ENCODE results near the gene ACTR2. TPM values are rescaled to one million over a fixed set of nuclear protein-coding genes. Genes with fewer than 3 reads are reported as not detected.
A peak's percentile ranks its signal among the peaks of the same experiment; 100 is the strongest.
"Not testable (repeated sequence)": the region's sequence is repeated elsewhere in the genome, so short reads cannot be mapped to it uniquely, and the experiment has no call there.

The ACTR2 gene
- polyA plus RNA-seq, 10 donors = 112 to 163 (median 132) TPM

DNA sequence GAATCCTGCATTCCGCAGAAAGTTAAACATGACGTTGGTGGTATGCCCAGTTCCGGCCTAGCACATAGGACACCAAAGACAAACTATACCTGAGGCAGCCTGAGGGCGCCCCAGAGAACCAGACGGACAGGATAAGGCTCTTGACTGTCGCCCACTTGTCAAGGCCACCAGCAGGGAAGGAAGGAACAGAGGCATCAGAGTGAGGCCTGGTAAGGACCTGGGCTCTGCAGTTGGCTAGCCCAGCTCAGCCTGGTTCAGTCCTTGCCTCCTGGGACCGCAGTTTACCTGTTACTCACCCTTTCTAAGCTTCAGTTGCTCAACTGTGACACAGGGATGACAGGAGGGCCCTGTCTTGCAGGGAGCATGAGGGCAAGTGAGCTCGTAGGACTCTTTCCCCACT lies 82.1 kb downstream of the ACTR2 start:
- no peak for DNase-seq

GRCh38 chr2:65311049-65311448 lies 83.4 kb downstream of the ACTR2 start:
- no peak for DNase-seq

DNA sequence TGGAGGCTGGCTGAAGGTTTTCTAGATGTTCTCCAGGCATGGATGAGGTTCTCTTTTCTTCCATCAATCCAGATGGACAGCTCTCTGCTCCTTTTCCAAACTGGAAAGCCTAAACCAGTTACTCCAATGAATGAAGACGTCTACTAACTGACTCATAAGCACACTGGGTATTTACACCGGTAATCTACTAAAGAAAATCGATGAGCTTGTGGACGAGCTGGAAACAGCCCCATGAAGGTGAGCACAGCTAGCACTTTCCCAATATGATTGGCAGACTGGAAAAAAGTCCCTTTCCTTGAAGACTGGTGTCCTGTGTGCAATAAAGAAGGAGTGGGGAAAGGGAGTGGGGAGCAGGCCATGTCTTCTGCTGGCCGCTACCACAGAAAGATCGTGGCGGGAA lies 84.0 kb downstream of the ACTR2 start:
- no peak for DNase-seq

DNA sequence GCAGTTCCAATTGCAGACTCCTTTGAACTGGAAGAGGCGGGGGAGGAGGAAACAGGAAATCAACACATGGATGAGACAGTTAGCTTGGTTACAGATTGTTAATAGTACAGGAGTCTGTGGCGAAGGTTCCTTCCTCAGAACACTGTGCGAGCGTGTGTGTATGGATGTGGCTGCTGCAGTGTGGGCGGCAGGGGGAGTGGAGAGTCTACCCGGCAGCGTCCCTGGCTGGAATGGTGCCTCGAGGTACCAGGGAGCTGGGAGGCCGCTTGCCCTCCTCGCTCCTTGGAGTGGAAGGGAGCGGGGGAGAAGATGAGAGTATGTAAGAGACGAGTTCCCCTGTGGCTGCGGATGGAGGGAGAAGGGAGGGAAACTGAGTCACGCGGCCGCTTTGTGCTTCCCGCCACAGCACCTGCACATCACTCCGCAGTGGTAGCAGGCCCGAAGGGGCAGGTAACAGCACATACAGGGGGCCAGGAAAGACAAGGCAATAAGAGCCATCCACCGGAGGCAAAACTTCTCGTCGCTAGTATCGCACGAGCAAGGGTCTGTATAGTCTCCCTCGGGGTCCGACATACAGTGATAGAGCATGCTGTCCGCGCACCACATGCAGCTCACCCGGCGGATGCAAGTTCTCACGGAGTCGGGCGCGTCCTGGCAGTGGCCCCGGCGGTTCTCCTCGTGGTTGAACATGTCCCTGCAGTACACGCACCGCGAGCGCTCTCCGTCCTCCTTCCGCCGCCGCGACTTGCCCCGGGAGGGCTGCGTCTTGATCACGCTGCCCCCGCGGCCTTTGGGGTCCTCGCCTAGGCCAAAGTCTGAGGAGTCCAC lies 85.7 kb downstream of the ACTR2 start:
- no peak for DNase-seq

GRCh38 chr2:65313954-65314256 lies 86.3 kb downstream of the ACTR2 start:
- no peak for DNase-seq

DNA sequence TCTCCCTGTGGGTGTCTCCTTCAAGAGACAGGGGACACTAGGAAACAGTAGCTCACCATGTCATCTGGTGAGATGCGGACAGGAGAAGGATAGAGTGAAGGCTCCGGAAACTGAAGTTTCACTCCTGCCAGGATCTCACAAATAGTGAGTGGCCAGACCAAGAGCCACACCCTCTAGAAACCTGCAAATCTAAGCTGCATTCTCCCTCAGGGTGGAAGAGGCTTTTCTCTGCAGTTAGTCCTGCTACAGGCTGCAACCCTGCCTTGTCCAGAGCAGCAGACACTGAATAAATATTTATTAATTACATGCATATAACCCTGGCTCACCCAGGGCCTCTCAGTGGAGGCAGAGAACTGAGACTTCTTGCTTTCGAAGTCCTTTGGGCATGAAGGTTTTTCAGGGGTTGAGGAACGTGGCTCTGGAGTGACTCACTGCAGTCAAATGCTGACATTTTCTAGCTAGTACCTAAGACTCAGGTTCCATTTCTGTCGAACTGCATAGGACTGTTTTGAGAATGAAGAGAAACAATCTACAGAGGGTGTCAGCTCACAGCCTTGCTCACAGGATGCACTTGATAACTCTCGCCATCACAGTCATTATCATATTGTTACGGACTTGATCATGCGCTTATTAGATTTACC lies 87.3 kb downstream of the ACTR2 start:
- no peak for DNase-seq

GRCh38 chr2:65316072-65316471 lies 88.4 kb downstream of the ACTR2 start:
- peak; percentile 69 to 91 (median 79) for DNase-seq

- not testable (repeated sequence) for DNase-seq
These were observed 89.7 kb downstream of the ACTR2 start for GRCh38 chr2:65317351-65317750.

DNA sequence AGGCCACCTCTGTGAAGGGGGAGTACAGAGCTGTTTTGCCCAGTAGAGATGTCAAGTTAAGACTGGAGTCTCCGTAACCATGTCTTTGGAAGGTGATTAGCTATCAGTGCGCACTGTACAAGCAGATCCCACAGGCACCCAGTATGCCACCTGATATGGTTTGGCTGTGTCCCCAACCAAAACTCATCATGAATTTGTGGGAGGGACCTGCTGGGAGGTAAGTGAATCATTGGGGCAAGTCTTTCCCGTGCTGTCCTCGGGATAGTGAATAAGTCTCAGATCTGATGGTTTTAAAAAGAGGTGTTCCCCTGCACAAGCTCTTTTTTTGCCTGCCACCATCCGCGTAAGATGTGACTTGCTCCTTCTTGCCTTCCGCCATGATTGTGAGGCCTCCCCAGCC lies 90.2 kb downstream of the ACTR2 start:
- DNase-seq = no peak

DNA sequence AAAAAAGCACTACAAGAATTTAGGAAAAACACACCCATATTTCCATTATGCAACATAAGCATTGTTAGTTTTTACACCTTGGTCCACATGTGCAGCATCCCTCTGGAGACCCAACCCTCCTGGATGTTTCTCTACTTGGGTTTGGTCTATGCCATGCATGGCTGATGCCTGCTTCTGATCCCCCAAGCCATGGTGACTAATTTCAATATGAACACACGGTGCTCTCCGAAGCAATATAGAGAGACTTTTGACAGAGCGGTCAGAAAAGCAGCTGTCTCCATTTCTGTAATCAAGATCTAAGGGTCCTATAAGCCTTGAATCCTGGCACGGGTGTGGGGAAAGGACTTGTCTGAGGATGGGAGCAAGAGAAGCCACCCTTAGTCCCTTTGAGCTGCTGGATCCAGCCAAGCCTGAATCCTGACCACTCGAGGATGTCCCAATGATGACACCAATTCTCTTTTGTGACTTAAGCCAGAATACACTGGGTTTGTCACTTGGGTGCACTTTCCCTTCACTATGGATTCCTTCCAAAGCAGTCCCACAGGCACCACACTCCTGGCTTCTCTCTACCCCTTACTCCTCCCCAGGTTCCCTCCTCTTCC lies 91.5 kb downstream of the ACTR2 start:
- no peak for DNase-seq

DNA sequence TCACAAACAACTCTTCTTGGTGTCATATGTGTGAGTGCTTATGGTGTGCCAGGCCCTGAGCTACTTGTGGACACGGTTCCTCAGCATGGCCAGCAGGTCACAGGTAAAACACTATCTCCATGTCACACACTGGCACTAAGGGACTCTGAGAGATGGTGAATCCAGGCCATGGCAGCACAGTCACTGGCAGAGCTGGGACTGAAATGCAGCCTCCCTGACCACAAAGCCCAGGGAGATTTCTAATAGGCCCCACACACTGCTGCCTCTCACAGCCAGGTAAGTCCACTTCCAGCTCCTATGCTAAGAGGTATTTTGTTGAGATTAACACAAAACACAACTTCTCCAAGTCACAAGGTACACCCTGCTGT lies 92.0 kb downstream of the ACTR2 start:
- DNase-seq = no peak

DNA sequence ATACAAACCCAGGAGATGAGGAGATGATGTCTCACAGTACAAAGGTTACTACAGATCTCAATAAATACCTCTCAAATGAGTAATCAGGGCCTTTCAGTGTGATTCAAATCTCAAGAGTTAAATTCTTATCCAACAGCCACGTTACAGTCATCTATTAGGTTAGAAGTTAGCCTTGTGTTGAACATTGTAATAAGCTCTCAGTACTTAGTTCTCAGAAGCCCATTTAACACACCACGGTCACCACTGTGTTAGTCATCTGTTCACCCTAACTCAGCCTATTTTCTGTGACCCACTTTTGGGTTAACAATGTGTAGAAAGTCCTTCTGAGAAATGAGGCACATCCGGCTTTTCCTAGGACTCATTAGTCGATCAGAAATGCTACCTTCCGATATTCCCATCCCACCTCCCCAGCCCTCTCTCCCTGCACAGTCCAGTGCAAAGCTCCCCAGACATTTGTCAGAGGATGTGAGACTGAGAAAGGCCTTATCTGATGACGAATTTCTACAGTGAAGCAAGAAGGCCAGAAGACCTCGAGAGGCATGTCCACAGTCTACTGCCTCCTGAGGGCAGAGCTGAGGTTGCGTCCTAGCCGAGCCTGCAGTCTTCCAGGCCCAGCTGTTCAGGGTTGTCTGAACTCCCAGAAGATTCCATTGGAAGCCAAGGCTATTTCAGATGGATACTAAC lies 92.6 kb downstream of the ACTR2 start:
- peak in 2 of 3 donors; percentile 59 to 84 for DNase-seq

Other genes starting within 250 kb of the ACTR2 start
- 10 to 100 TPM; 11.6 to 21.9 (median 12.7) TPM for gene SLC1A4, start 238.4 kb upstream of the ACTR2 start, polyA plus RNA-seq (ENCODE audit: insufficient read length in 10 of 10)
- 10 to 100 TPM; 17.8 to 29.3 (median 25.1) TPM for gene CEP68, start 171.4 kb upstream of the ACTR2 start, polyA plus RNA-seq (ENCODE audit: insufficient read length in 10 of 10)
- 100 to 1,000 TPM; 124 to 185 (median 140) TPM for gene RAB1A, start 97.7 kb upstream of the ACTR2 start, polyA plus RNA-seq (ENCODE audit: insufficient read length in 10 of 10)
- 10 to 100 TPM; 30.1 to 44.1 (median 35.3) TPM for gene SPRED2, start 204.8 kb downstream of the ACTR2 start, polyA plus RNA-seq (ENCODE audit: insufficient read length in 10 of 10)